ENCODE data around the gene LDB2.

GRCh38 chr4:16750882-16751642, 147.4 kb downstream of the LDB2 start:
- TF ChIP-seq CTCF (IDR thresholded peaks at IDR 0.05; ENCODE audit: insufficient read depth, low read depth, low read length) (no peak), EZH2 (IDR thresholded peaks at IDR 0.05; ENCODE audit: insufficient read depth, low read length) (no peak)

Measured in astrocyte (in vitro differentiated cells and primary cell).